H1 (cell line): Measurements from ENCODE around the gene LUZP1. TPM values are rescaled to one million over a fixed set of nuclear protein-coding genes. Genes with fewer than 3 reads are reported as not detected.

Experiments
- E2F6 ChIP-seq: IDR thresholded peaks from 2 replicates; pipeline ENCODE4 v1.6.1; 2012; ENCODE audit warnings: inconsistent platforms
- TAF1 ChIP-seq: IDR thresholded peaks from 2 replicates; pipeline ENCODE4 v1.6.1; 2011; ENCODE audit warnings: mild to moderate bottlenecking, low read depth, low read length
- polyA plus RNA-seq, 7 experiments: library from polyadenylated mRNA; depleted of rRNA in 3 of 7; stranded (reverse) in 5 of 7; unstranded in 2 of 7; fragments of >200 nt in 5 of 7; fragments of 200-250 nt in 2 of 7; gene quantifications; 1 replicate in 5 of 7; 2 replicates in 1 of 7; 4 replicates in 1 of 7; pipeline versions ENCODE4 v1.2.1 to v1.2.3, GENCODE V29; 2011 to 2013; ENCODE audit warnings: missing spikeins in 2 of 7, mixed read lengths in 2 of 7
- total RNA-seq: library from RNA; stranded (reverse); fragmentation: NEBNext Ultra II Directional; extraction: Animal tissue kit (Norgen Biotek cat#: 25700); gene quantifications from 2 replicates; pipeline ENCODE4 v1.2.1, GENCODE V29; 2021

LUZP1 gene
- total and polyA plus RNA-seq, 2 of the 8 experiments (the other 6 are each of a cell fraction or from before 2014, with no cell fraction given): 14.0 to 60.5 TPM

DNA sequence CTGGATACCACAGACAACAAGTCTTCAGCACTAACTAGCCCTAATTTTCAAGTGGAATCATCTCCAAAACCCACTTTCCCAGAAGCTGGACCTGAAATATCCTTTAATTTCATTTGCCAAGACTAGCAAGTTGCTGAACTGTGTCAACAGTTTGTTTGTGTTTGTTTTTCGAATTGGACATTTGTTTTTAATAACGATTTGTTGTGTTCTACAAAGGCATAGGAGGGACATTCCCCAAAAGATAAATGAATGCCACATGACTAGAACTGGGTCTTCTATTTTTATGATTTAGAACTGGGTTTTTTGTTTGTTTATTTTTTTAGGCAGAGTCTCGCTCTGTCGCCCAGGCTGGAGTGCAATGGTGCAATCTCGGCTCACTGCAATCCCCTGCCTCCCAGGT, 17.9 kb downstream of the LUZP1 start (continued):
- TF ChIP-seq E2F6 (no peak), TAF1 (no peak)
